ENCODE measurements around the gene PRPS1. TPM values are rescaled to one million over a fixed set of nuclear protein-coding genes. Genes with fewer than 3 reads are reported as not detected.

PRPS1 gene
- total RNA-seq = 10 to 100 TPM; 85.2 to 88.2 TPM

DNA sequence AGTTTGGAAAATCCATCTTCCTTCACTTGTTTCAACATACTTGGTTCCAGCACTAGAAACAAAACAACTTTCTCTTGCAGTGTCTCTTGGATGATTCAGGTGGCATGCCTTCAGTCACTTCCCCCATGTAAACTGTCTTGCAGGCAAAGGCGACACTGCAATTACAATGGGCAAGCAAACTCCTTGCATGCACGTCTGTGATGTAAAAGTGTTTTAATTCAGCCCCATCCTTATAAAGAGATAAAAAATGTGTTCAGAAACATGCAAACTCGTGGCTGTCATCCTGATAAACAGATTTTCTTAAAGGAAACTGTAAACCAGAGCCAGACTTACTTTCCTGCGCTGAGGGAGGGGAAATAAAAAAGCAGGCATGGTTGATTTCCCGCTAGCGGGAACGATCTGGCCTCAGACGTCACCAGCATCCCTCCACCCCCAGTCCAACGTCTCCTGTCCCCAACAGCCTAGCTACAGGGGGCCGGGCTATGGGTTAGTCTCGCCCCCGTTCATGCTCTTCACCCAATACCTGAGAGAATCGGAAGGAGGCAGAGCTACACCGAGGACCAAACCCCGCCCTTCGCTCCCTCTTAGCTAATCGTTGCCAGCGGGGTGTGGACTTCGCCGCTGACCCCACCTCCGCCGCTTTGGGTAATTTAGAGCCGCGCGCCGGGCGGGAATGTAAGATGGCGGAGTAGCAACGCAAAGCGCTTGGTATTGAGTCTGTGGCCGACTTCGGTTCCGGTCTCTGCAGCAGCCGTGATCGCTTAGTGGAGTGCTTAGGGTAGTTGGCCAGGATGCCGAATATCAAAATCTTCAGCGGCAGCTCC lies at the start of gene PRPS1:
TSS of gene PRPS1 (plus strand) at position 673 of the 824 bp plus-strand sequence. CDS start at position 792, 119 bp downstream.
- no peaks in the 10 kb centered on the region for H3K9me3 Mint-ChIP-seq
- H3K27ac Mint-ChIP-seq = peak within 1 kb of the TSS; percentile 85
- no peaks in the 10 kb centered on the region for H3K36me3 Mint-ChIP-seq (ENCODE audit: insufficient read depth in 2 of 2)
- peaks cover 30% of the 10 kb centered on the region for H3K4me1 Mint-ChIP-seq (ENCODE audit: low read depth)
- peaks cover 40% of the 10 kb centered on the region for H3K27me3 Mint-ChIP-seq (ENCODE audit: low read depth)
- DNase-seq (peak; percentile 87 to 91), ATAC-seq (replicated peaks in 1 of 2) (peak; percentile 99)
- H3K4me3 Mint-ChIP-seq = peak within 1 kb of the TSS; percentile 88 to 89

- H3K27me3 Mint-ChIP-seq (ENCODE audit: low read depth) = peaks cover 25% of the 10 kb centered on the region
- no peak overlapping the region for H3K4me3 Mint-ChIP-seq
- H3K4me1 Mint-ChIP-seq (ENCODE audit: low read depth) = peaks cover 7% of the 10 kb centered on the region
- peak in 1 of 2 donors; percentile 64 for ATAC-seq (replicated peaks in 1 of 2)
- H3K9me3 Mint-ChIP-seq = no peaks in the 10 kb centered on the region
- no peak for DNase-seq
- H3K27ac Mint-ChIP-seq = no peak overlapping the region
- H3K36me3 Mint-ChIP-seq (ENCODE audit: insufficient read depth in 2 of 2) = peaks cover 0 to 5% of the 10 kb centered on the region in 2 donors
These were observed 48.4 kb upstream of the PRPS1 start for GRCh38 chrX:107579956-107580355.

DNA sequence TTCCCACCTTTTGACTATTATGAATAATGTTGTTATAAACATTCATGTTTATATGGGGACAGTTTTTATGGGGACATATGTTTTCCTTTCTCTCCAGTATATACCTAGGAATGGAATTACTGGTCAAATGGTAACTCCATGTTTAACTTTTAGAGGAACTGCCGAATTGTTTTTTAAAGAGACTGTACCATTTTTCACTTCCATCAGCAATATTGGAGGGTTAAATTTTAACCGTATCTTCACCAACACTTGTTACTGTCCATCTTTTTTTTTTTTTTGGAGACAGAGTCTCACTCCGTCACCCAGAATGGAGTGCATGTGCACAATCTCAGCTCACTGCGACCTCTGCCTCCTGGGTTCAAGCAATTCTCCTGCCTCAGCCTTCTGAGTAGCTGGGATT lies 46.4 kb upstream of the PRPS1 start:
- no peak for DNase-seq
- H3K4me1 Mint-ChIP-seq (ENCODE audit: low read depth) = no peaks in the 10 kb centered on the region
- no peak overlapping the region for H3K4me3 Mint-ChIP-seq
- H3K27ac Mint-ChIP-seq = no peak overlapping the region
- peaks cover 0 to 3% of the 10 kb centered on the region in 2 donors for H3K36me3 Mint-ChIP-seq (ENCODE audit: insufficient read depth in 2 of 2)
- no peak for ATAC-seq (replicated peaks in 1 of 2)
- no peaks in the 10 kb centered on the region for H3K9me3 Mint-ChIP-seq
- peaks cover 31% of the 10 kb centered on the region for H3K27me3 Mint-ChIP-seq (ENCODE audit: low read depth)

- H3K9me3 Mint-ChIP-seq = no peaks in the 10 kb centered on the region
- H3K27ac Mint-ChIP-seq = no peak overlapping the region
- no peak overlapping the region for H3K4me3 Mint-ChIP-seq
- H3K36me3 Mint-ChIP-seq (ENCODE audit: insufficient read depth in 2 of 2) = no peaks in the 10 kb centered on the region
- H3K27me3 Mint-ChIP-seq (ENCODE audit: low read depth) = peaks cover 57% of the 10 kb centered on the region
- ATAC-seq (replicated peaks in 1 of 2) = no peak
- H3K4me1 Mint-ChIP-seq (ENCODE audit: low read depth) = no peaks in the 10 kb centered on the region
- DNase-seq = no peak
These were observed 39.1 kb upstream of the PRPS1 start for GRCh38 chrX:107589243-107589642.

DNA sequence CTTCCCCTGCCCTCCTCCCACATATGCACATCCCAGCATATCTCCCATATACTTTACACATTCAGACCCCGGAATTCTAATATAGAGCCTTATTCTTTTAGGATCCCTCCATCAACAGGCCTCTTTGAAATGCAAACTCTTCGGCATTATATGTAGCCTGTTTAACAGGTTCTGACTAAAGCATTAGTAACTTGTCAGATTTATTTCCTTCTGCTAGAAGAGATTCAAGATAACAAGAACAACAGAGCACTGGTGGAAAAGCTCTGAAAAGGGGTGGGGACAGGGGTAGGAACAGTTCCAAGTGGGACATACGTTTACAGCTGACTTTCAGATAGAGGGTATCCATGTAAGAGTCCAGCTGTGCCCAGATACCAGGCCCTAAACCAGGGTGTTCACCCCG lies 31.7 kb upstream of the PRPS1 start:
- Mint-ChIP-seq H3K27ac (no peak overlapping the region), H3K27me3 (ENCODE audit: low read depth) (peaks cover 31% of the 10 kb centered on the region), H3K4me3 (no peak overlapping the region), H3K4me1 (ENCODE audit: low read depth) (no peaks in the 10 kb centered on the region), H3K9me3 (no peaks in the 10 kb centered on the region), H3K36me3 (ENCODE audit: insufficient read depth in 2 of 2) (no peaks in the 10 kb centered on the region)
- DNase-seq (no peak), ATAC-seq (replicated peaks in 1 of 2) (no peak)

DNA sequence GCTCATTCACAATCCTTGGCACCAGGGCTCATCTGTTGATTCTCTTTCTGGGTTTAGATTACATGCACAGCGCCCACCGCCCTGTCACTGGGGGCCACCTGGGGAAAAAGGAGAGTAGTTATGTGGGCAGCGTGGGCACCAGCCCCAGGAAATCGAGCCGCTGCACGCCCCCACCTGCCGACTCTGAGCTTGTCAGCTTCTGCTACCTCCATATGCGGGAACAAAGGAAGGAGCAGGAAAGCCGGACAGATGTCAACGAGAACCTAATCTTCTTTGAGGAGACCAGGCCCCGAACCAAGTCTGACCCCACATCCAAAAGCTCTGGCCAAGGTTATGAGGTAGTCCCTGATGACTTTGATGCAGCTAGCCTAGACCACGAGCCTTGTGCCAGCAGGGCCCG lies 31.0 kb upstream of the PRPS1 start:
- Mint-ChIP-seq H3K4me3 (no peak overlapping the region), H3K27ac (no peak overlapping the region), H3K4me1 (ENCODE audit: low read depth) (no peaks in the 10 kb centered on the region), H3K27me3 (ENCODE audit: low read depth) (peaks cover 31% of the 10 kb centered on the region), H3K9me3 (no peaks in the 10 kb centered on the region), H3K36me3 (ENCODE audit: insufficient read depth in 2 of 2) (no peaks in the 10 kb centered on the region)
- ATAC-seq (replicated peaks in 1 of 2) (no peak), DNase-seq (no peak)

DNA sequence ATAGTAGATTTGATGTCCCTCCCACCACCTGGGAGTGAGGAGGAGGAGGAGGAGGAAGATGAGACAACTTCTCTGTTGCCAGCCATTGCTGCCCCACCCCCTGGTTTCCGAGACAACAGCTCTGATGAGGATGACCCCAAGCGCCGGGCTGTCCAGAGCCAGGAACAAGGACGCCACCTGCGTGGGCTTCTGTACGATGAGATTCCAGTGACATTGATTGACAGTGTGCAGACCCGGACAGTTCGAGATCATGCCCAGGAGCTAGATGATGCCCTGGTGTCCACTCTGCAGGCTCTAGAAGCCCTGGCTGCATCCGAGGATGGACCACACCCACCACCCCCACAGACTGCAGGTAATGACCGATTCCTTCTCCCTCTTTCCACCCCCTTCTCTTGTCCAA lies 30.5 kb upstream of the PRPS1 start:
- Mint-ChIP-seq H3K9me3 (no peaks in the 10 kb centered on the region), H3K4me1 (ENCODE audit: low read depth) (no peaks in the 10 kb centered on the region), H3K4me3 (no peak overlapping the region), H3K36me3 (ENCODE audit: insufficient read depth in 2 of 2) (no peaks in the 10 kb centered on the region), H3K27ac (no peak overlapping the region), H3K27me3 (ENCODE audit: low read depth) (peaks cover 31% of the 10 kb centered on the region)
- DNase-seq (no peak), ATAC-seq (replicated peaks in 1 of 2) (no peak)

DNA sequence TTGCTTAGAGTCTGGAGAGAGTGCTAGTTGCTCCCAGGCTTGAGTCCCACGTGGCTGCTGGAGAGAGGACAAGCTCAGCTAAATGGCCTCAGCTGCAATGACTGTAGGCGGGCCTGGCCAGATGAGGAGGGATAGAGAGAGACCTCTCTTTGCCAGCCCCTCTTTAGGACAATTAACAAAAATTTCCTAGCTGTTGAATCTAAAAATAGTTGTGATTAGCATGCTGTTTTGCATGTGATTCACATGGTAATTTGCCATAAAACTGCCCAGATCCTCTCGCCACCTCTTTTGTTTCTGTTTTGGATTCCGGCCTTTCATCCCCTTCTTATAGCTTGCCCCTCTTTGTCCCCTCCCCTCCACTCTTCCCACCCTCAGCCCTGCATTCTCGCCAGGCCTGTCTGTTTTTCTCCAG lies 28.9 kb upstream of the PRPS1 start:
- Mint-ChIP-seq H3K9me3 (no peaks in the 10 kb centered on the region), H3K4me1 (ENCODE audit: low read depth) (no peaks in the 10 kb centered on the region), H3K27ac (no peak overlapping the region), H3K27me3 (ENCODE audit: low read depth) (peaks cover 16% of the 10 kb centered on the region), H3K36me3 (ENCODE audit: insufficient read depth in 2 of 2) (no peaks in the 10 kb centered on the region), H3K4me3 (no peak overlapping the region)
- no peak for ATAC-seq (replicated peaks in 1 of 2)
- no peak for DNase-seq

- ATAC-seq (replicated peaks in 1 of 2) (no peak), DNase-seq (no peak)
- H3K36me3 Mint-ChIP-seq (ENCODE audit: insufficient read depth in 2 of 2) = no peaks in the 10 kb centered on the region
- H3K9me3 Mint-ChIP-seq = no peaks in the 10 kb centered on the region
- H3K27me3 Mint-ChIP-seq (ENCODE audit: low read depth) = peaks cover 14% of the 10 kb centered on the region
- no peak overlapping the region for H3K4me3 Mint-ChIP-seq
- no peak overlapping the region for H3K27ac Mint-ChIP-seq
- no peaks in the 10 kb centered on the region for H3K4me1 Mint-ChIP-seq (ENCODE audit: low read depth)
These were observed 27.9 kb upstream of the PRPS1 start for GRCh38 chrX:107600366-107600765.

DNA sequence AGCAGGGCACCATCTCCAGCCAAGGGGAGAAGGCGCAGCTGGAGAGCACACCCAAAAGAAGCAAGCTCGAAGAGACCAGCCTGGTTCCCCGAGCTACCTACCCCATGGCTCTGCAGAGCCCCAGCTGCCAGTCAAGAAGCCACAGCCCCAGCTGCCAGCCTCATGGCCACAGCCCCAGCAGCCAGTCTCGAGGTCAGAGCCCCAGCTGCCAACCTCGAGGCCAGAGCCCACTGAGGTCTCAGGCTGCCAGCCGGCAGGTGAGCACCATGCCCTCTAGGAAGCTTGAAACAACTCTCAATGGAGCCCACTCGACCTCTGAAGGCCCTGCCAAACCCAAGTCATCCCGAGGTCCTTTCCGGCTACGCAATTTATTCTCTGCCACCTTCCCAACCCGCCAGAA lies 27.0 kb upstream of the PRPS1 start:
- H3K27ac Mint-ChIP-seq = no peak overlapping the region
- H3K36me3 Mint-ChIP-seq (ENCODE audit: insufficient read depth in 2 of 2) = no peaks in the 10 kb centered on the region
- H3K4me1 Mint-ChIP-seq (ENCODE audit: low read depth) = no peaks in the 10 kb centered on the region
- no peak for DNase-seq
- H3K4me3 Mint-ChIP-seq = no peak overlapping the region
- H3K9me3 Mint-ChIP-seq = no peaks in the 10 kb centered on the region
- ATAC-seq (replicated peaks in 1 of 2) = no peak
- peaks cover 10% of the 10 kb centered on the region for H3K27me3 Mint-ChIP-seq (ENCODE audit: low read depth)

- Mint-ChIP-seq H3K4me3 (no peak overlapping the region), H3K27me3 (ENCODE audit: low read depth) (peaks cover 8% of the 10 kb centered on the region), H3K9me3 (no peaks in the 10 kb centered on the region), H3K4me1 (ENCODE audit: low read depth) (no peaks in the 10 kb centered on the region), H3K27ac (no peak overlapping the region), H3K36me3 (ENCODE audit: insufficient read depth in 2 of 2) (no peaks in the 10 kb centered on the region)
- ATAC-seq (replicated peaks in 1 of 2) = no peak
- DNase-seq = no peak
These were observed 26.6 kb upstream of the PRPS1 start for GRCh38 chrX:107601759-107602158.

DNA sequence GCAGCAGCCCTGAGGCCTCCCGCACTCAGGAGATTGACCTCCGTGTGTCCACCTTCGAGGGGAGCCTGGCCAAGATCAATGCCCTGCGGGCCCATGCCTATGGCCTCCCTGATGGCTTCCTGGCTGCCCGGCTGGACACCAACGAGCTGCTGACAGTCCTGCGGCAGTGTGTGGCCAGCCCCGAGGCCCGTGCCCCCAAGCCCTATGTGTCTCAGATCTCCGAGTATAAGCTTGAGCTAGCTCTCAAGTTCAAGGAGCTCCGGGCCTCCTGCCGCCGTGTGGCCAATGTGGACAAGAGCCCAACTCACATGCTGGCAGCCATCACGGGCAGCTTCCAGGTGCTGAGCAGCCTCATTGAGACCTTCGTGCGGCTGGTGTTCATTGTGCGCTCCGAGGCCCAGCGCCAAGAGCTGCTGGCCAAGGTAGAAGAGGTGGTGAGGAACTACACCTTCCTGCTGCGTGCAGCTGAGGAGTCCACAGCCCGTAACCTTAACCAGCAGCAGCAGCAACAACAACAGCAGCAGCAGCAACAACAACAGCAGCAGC lies 25.5 kb upstream of the PRPS1 start:
- ATAC-seq (replicated peaks in 1 of 2) (no peak), DNase-seq (no peak)
- peaks cover 12% of the 10 kb centered on the region for H3K27me3 Mint-ChIP-seq (ENCODE audit: low read depth)
- H3K9me3 Mint-ChIP-seq = no peaks in the 10 kb centered on the region
- H3K4me1 Mint-ChIP-seq (ENCODE audit: low read depth) = no peaks in the 10 kb centered on the region
- H3K27ac Mint-ChIP-seq = no peak overlapping the region
- no peaks in the 10 kb centered on the region for H3K36me3 Mint-ChIP-seq (ENCODE audit: insufficient read depth in 2 of 2)
- H3K4me3 Mint-ChIP-seq = no peak overlapping the region

GRCh38 chrX:107603429-107604159 lies 24.7 kb upstream of the PRPS1 start:
- Mint-ChIP-seq H3K9me3 (no peaks in the 10 kb centered on the region), H3K27ac (no peak overlapping the region), H3K36me3 (ENCODE audit: insufficient read depth in 2 of 2) (no peaks in the 10 kb centered on the region), H3K27me3 (ENCODE audit: low read depth) (peaks cover 12% of the 10 kb centered on the region), H3K4me3 (no peak overlapping the region), H3K4me1 (ENCODE audit: low read depth) (no peaks in the 10 kb centered on the region)
- no peak for ATAC-seq (replicated peaks in 1 of 2)
- DNase-seq = no peak

Measured in activated T-cell treated with anti-CD3 and anti-CD28 coated beads, Interleukin-2, amount 50 U/mL, for 72 hours (primary cell).